GM18870 (cell line): ENCODE data around the gene HPS1.

Source experiments
- ATAC-seq: cut with Tn5 transposase; IDR thresholded peaks from one replicate; pipeline ENCODE4 v1.9.1; 2021; ENCODE audit warnings: moderate library complexity; ENCODE audit not compliant: unreplicated experiment

Gene HPS1

GRCh38 chr10:98433881-98434732, 12.6 kb downstream of the HPS1 start:
- no peak for ATAC-seq

- no peak for ATAC-seq
These were observed 13.4 kb downstream of the HPS1 start for GRCh38 chr10:98433371-98433770.

GRCh38 chr10:98432330-98432729, 14.4 kb downstream of the HPS1 start:
- ATAC-seq, result no peak

GRCh38 chr10:98431016-98431415, 15.7 kb downstream of the HPS1 start:
- ATAC-seq, result no peak

GRCh38 chr10:98430427-98430826, 16.3 kb downstream of the HPS1 start:
- no peak for ATAC-seq

GRCh38 chr10:98429320-98430072, 17.2 kb downstream of the HPS1 start:
- ATAC-seq, result no peak

GRCh38 chr10:98427011-98427515, 19.7 kb downstream of the HPS1 start:
- no peak for ATAC-seq

GRCh38 chr10:98425511-98426352, 21.0 kb downstream of the HPS1 start:
- no peak for ATAC-seq

- ATAC-seq, result no peak
These were observed 22.2 kb downstream of the HPS1 start for GRCh38 chr10:98424295-98425254.

- no peak for ATAC-seq
These were observed 23.0 kb downstream of the HPS1 start for GRCh38 chr10:98423691-98424120.

- no peak for ATAC-seq
These were observed 24.6 kb downstream of the HPS1 start for GRCh38 chr10:98422182-98422581.

- no peak for ATAC-seq
These were observed 25.9 kb downstream of the HPS1 start for GRCh38 chr10:98420786-98421185.

- ATAC-seq, result no peak
These were observed 27.1 kb downstream of the HPS1 start for GRCh38 chr10:98419469-98420261.

- no peak for ATAC-seq
These were observed 27.9 kb downstream of the HPS1 start for GRCh38 chr10:98418665-98419468.

- no peak for ATAC-seq
These were observed 28.6 kb downstream of the HPS1 start for GRCh38 chr10:98417973-98418664.

- ATAC-seq, result no peak
These were observed 29.2 kb downstream of the HPS1 start for GRCh38 chr10:98417481-98417959.

- no peak for ATAC-seq
These were observed 29.9 kb downstream of the HPS1 start for GRCh38 chr10:98416606-98417388.
